K562 (cell line): ENCODE data around the gene STX12. TPM values are rescaled to one million over a fixed set of nuclear protein-coding genes. Genes with fewer than 3 reads are reported as not detected.

Source experiments
- CREM ChIP-seq: IDR thresholded peaks from 2 replicates; pipeline ENCODE4 v1.6.1; 2014; ENCODE audit warnings: antibody characterized with exemption, low read depth
- EGR1 ChIP-seq: fragments of 450-650 bp; conservative IDR thresholded peaks from 2 replicates; pipeline ENCODE4 v1.6.1; 2017; ENCODE audit warnings: mild to moderate bottlenecking
- GABPA ChIP-seq: fragments of 200-800 bp; sonication (Bioruptor generic); conservative IDR thresholded peaks from 2 replicates; pipeline ENCODE4 v1.6.1; 2016; ENCODE audit warnings: low read depth, missing genetic modification characterization, missing compliant biosample characterization
- GABPB1 ChIP-seq: sonication (generic); formaldehyde crosslinking; IDR thresholded peaks from 2 replicates; pipeline ENCODE4 v1.8.0; 2022; ENCODE audit warnings: mild to moderate bottlenecking, missing genetic modification reagents
- HCFC1 ChIP-seq: IDR thresholded peaks from 2 replicates; pipeline ENCODE4 v1.6.1; 2012; ENCODE audit warnings: low read depth, low read length, improper control_type of control experiment
- PHF21A ChIP-seq: fragments of 450-650 bp; IDR thresholded peaks from 2 replicates; pipeline ENCODE4 v1.6.1; 2017; ENCODE audit warnings: low read depth, borderline replicate concordance
- PURB ChIP-seq: sonication (generic); formaldehyde crosslinking; IDR thresholded peaks from 2 replicates; pipeline ENCODE4 v1.9.0; 2021; ENCODE audit warnings: low read depth, mild to moderate bottlenecking, missing genetic modification reagents
- RBFOX2 ChIP-seq: fragments of 200-400 bp; formaldehyde crosslinking; IDR thresholded peaks from 2 replicates; pipeline ENCODE4 v1.6.1; 2017; ENCODE audit warnings: low read depth, mild to moderate bottlenecking, low read length, moderate library complexity
- TFAP4 ChIP-seq: sonication (generic); formaldehyde crosslinking; IDR thresholded peaks from 2 replicates; pipeline ENCODE4 v1.8.0; 2022; ENCODE audit warnings: missing genetic modification reagents, mild to moderate bottlenecking, moderate library complexity, borderline replicate concordance
- ZMIZ1 ChIP-seq, 2 experiments: fragments of 150-350 bp in 1 of 2; IDR thresholded peaks; 2 replicates each; pipeline ENCODE4 v1.6.1; 2012 to 2016; ENCODE audit warnings: low read depth in 2 of 2, low read length in 2 of 2, mild to moderate bottlenecking in 1 of 2, moderate library complexity in 1 of 2
- polyA plus RNA-seq, 8 experiments: library from polyadenylated mRNA; depleted of rRNA in 4 of 8; stranded (reverse) in 5 of 8; unstranded in 3 of 8; fragments of >200 nt; fragmentation: Nextera tagmentation in 2 of 8; fragmentation: Illumina TruSeq in 1 of 8; extraction: Ambion mirVana in 2 of 8; extraction: Trizol in 1 of 8; gene quantifications; 2 replicates each; pipeline versions ENCODE4 v1.2.1 to v1.2.3, GENCODE V29; 2011 to 2014; ENCODE audit warnings: inconsistent platforms in 1 of 8, missing spikeins in 1 of 8
- total RNA-seq, 7 experiments: library from RNA; depleted of rRNA in 6 of 7; stranded (reverse); fragments of >200 nt in 6 of 7; fragmentation: Illumina TruSeq in 2 of 7; extraction: Trizol in 2 of 7; gene quantifications; 2 replicates each; pipeline versions ENCODE4 v1.2.1 to v1.2.3, GENCODE V29; 2011 to 2021; ENCODE audit warnings: low replicate concordance in 1 of 7
- TF ChIP-seq, protein P1 (sequence below): sonication (generic); formaldehyde crosslinking; IDR thresholded peaks from 2 replicates; pipeline ENCODE4 v1.9.0; 2022; ENCODE audit warnings: mild to moderate bottlenecking, missing genetic modification reagents
- TF ChIP-seq, protein P2 (sequence below): sonication (generic); formaldehyde crosslinking; IDR thresholded peaks from 2 replicates; pipeline ENCODE4 v1.8.1; 2023; ENCODE audit warnings: mild to moderate bottlenecking, missing genetic modification reagents, moderate library complexity
- TF ChIP-seq, protein P3 (sequence below): sonication (generic); formaldehyde crosslinking; IDR thresholded peaks from 2 replicates; pipeline ENCODE4 v1.8.0; 2023; ENCODE audit warnings: mild to moderate bottlenecking, missing genetic modification reagents
- TF ChIP-seq, protein P4 (sequence below): fragments of 450-650 bp; IDR thresholded peaks from 2 replicates; pipeline ENCODE4 v1.6.1; 2018; ENCODE audit warnings: mild to moderate bottlenecking, low read depth; ENCODE audit not compliant: partially characterized antibody

Gene STX12
- total and polyA plus RNA-seq, 9 of the 15 experiments (the other 6 are each of a cell fraction or from before 2014, with no cell fraction given) = 16.9 to 31.3 (median 25.7) TPM

DNA sequence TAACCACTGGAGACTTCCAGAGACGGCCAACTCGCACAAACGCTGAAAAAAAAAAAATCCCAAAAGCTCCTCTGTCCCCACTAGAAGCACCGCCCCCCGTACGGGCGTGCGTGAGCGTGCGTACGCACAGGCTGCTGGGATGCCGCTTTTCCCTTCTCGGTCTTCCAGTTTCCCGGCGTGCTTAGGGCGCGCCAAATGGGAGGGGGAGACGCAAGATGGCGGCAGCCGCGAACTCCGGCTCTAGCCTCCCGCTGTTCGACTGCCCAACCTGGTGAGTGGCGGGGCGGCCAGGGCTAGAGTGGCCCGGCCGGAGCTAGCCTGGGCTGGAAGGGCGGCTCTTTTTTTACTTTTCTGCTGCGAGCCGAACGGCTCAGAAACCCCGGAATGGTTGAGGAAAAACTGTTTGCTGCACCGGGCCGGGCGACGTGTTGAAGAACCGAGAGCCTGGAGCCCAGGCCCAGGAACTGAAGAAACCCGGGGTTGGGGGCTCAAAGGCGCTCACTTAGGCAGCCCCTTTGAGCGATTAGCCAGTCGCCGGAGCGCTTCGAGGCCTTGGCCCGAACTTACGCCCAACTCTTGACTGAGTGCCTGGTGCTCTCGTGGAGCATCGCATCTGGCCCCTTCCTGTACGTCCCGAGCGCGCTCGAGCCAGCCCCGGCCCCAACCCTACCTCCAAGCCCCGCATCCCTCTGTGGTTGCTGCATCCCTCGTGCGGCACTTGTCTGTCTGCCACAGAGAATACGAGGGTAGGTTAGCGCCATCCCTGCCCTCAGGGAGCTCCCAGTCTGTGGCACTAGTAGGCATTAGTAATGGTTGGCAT, 57.8 kb downstream of the STX12 start, which contains the start of gene PPP1R8 (continued):
- TF ChIP-seq, protein P1, sequence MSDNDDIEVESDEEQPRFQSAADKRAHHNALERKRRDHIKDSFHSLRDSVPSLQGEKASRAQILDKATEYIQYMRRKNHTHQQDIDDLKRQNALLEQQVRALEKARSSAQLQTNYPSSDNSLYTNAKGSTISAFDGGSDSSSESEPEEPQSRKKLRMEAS (CRISPR knock-in tag) = peak; percentile 52; the same call in 1 of the 2 replicates
- TF ChIP-seq, protein P2, sequence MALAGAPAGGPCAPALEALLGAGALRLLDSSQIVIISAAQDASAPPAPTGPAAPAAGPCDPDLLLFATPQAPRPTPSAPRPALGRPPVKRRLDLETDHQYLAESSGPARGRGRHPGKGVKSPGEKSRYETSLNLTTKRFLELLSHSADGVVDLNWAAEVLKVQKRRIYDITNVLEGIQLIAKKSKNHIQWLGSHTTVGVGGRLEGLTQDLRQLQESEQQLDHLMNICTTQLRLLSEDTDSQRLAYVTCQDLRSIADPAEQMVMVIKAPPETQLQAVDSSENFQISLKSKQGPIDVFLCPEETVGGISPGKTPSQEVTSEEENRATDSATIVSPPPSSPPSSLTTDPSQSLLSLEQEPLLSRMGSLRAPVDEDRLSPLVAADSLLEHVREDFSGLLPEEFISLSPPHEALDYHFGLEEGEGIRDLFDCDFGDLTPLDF = 0 out of 2 replicates have a peak, but pooled peaks have one; percentile 33
- peak; percentile 99 for TF ChIP-seq RBFOX2
- peak; percentile 73 for TF ChIP-seq TFAP4 (CRISPR knock-in tag)
- no peak for TF ChIP-seq PHF21A
- TF ChIP-seq PURB (CRISPR knock-in tag) = no peak
- TF ChIP-seq ZMIZ1 (IDR thresholded peaks at IDR 0.05; ENCODE audit: low read depth in 2 of 2, low read length in 2 of 2) = peak in 1 of 2 experiments; percentile 83; a peak in 2 of 4 replicates
- TF ChIP-seq GABPB1 (CRISPR knock-in tag) = peak; percentile 82
- TF ChIP-seq CREM = peak; percentile 84
- TF ChIP-seq, protein P3, sequence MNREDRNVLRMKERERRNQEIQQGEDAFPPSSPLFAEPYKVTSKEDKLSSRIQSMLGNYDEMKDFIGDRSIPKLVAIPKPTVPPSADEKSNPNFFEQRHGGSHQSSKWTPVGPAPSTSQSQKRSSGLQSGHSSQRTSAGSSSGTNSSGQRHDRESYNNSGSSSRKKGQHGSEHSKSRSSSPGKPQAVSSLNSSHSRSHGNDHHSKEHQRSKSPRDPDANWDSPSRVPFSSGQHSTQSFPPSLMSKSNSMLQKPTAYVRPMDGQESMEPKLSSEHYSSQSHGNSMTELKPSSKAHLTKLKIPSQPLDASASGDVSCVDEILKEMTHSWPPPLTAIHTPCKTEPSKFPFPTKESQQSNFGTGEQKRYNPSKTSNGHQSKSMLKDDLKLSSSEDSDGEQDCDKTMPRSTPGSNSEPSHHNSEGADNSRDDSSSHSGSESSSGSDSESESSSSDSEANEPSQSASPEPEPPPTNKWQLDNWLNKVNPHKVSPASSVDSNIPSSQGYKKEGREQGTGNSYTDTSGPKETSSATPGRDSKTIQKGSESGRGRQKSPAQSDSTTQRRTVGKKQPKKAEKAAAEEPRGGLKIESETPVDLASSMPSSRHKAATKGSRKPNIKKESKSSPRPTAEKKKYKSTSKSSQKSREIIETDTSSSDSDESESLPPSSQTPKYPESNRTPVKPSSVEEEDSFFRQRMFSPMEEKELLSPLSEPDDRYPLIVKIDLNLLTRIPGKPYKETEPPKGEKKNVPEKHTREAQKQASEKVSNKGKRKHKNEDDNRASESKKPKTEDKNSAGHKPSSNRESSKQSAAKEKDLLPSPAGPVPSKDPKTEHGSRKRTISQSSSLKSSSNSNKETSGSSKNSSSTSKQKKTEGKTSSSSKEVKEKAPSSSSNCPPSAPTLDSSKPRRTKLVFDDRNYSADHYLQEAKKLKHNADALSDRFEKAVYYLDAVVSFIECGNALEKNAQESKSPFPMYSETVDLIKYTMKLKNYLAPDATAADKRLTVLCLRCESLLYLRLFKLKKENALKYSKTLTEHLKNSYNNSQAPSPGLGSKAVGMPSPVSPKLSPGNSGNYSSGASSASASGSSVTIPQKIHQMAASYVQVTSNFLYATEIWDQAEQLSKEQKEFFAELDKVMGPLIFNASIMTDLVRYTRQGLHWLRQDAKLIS = peak; percentile 88
- peak; percentile 76 for TF ChIP-seq HCFC1
- TF ChIP-seq, protein P4, sequence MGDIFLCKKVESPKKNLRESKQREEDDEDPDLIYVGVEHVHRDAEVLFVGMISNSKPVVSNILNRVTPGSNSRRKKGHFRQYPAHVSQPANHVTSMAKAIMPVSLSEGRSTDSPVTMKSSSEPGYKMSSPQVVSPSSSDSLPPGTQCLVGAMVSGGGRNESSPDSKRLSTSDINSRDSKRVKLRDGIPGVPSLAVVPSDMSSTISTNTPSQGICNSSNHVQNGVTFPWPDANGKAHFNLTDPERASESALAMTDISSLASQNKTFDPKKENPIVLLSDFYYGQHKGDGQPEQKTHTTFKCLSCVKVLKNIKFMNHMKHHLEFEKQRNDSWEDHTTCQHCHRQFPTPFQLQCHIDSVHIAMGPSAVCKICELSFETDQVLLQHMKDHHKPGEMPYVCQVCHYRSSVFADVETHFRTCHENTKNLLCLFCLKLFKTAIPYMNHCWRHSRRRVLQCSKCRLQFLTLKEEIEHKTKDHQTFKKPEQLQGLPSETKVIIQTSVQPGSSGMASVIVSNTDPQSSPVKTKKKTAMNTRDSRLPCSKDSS = no peak
- peak; percentile 34 for TF ChIP-seq GABPA
- peak; percentile 89 for TF ChIP-seq EGR1
